ENCODE data around the gene COL23A1.

- TF ChIP-seq ZFP36 (IDR thresholded peaks at IDR 0.05; ENCODE audit: borderline replicate concordance, low read depth, low read length, partially characterized antibody) (no peak), GABPA (IDR thresholded peaks at IDR 0.05; ENCODE audit: low read depth, low read length) (no peak), GABPA (CRISPR knock-in tag; IDR thresholded peaks at IDR 0.05; ENCODE audit: low read depth) (no peak), PRPF4 (IDR thresholded peaks at IDR 0.05; ENCODE audit: low read depth, low read length, poor library complexity, severe bottlenecking) (no peak), SYNCRIP (IDR thresholded peaks at IDR 0.05; ENCODE audit: insufficient read depth, low read depth, low read length) (no peak), KDM5B (CRISPR knock-in tag; IDR thresholded peaks at IDR 0.05; ENCODE audit: borderline replicate concordance) (no peak)
Observed at GRCh38 chr5:178261666-178262600, 328.3 kb downstream of the COL23A1 start.
